Liver (tissue), 3 donors: Measurements from ENCODE around the gene PAPOLG.

Experiments used
- CTCF ChIP-seq: fragments of 150-350 bp; IDR thresholded peaks from 2 replicates; pipeline ENCODE4 v1.5.1; 2017; ENCODE audit warnings: improper control_type of control experiment, low read depth, low read length; ENCODE audit not compliant: missing input control
- GABPA ChIP-seq, 2 donors: IDR thresholded peaks in 1 of 2; conservative IDR thresholded peaks in 1 of 2; 2 replicates each; pipeline ENCODE4 v1.6.1; 2016; ENCODE audit warnings: antibody characterized with exemption in 2 of 2, mild to moderate bottlenecking in 1 of 2, moderate library complexity in 1 of 2
- MAX ChIP-seq: IDR thresholded peaks from 2 replicates; pipeline ENCODE4 v1.6.1; 2016; ENCODE audit warnings: antibody characterized with exemption
- REST ChIP-seq: IDR thresholded peaks from 2 replicates; pipeline ENCODE4 v1.6.1; 2016; ENCODE audit warnings: antibody characterized with exemption, mild to moderate bottlenecking
- TAF1 ChIP-seq: conservative IDR thresholded peaks from 2 replicates; pipeline ENCODE4 v1.6.1; 2016; ENCODE audit warnings: antibody characterized with exemption, mild to moderate bottlenecking
- YY1 ChIP-seq: IDR thresholded peaks from 2 replicates; pipeline ENCODE4 v1.6.1; 2016; ENCODE audit warnings: antibody characterized with exemption, mild to moderate bottlenecking
- ZBTB33 ChIP-seq: IDR thresholded peaks from 2 replicates; pipeline ENCODE4 v1.6.1; 2016; ENCODE audit warnings: antibody characterized with exemption
- donor health status: healthy.
- donor health status: healthy.

GRCh38 chr2:60821133-60821469 is 65.0 kb downstream of the PAPOLG start:
- TF ChIP-seq CTCF (no peak), TAF1 (no peak), REST (no peak), ZBTB33 (no peak), GABPA (IDR thresholded peaks at IDR 0.05 in 1 of 2, conservative IDR thresholded peaks at IDR 0.05 in 1 of 2) (no peak), MAX (no peak), YY1 (no peak)
